ENCODE data around the gene OARD1. TPM values are rescaled to one million over a fixed set of nuclear protein-coding genes. Genes with fewer than 3 reads are reported as not detected.

Gene OARD1
- total and polyA plus RNA-seq, 2 experiments from 2014 or later: 31.2 to 46.4 TPM

- Histone ChIP-seq H3K9me2 (replicated peaks; ENCODE audit: insufficient read depth) (no peaks in the 10 kb centered on the region), H3K79me2 (peaks cover 15% of the 10 kb centered on the region), H3K4me3 (no peak overlapping the region), H2AFZ (no peak overlapping the region), H3K9me3 (ENCODE audit: low read depth) (no peaks in the 10 kb centered on the region), H3K27me3 (no peaks in the 10 kb centered on the region), H4K20me1 (ENCODE audit: insufficient read depth, poor library complexity, severe bottlenecking) (no peaks in the 10 kb centered on the region), H3K4me1 (ENCODE audit: insufficient read depth) (no peaks in the 10 kb centered on the region), H3K27ac (no peak overlapping the region), H3K4me2 (no peak overlapping the region), H3K36me3 (replicated peaks; ENCODE audit: insufficient read depth, low read depth) (peaks cover 13% of the 10 kb centered on the region)
- 93% methylated on average over 1 of the region's 1 CpG for WGBS (ENCODE audit: low lambda C conversion rate, missing lambda C conversion rate)
- TF ChIP-seq EZH2 (IDR thresholded peaks at IDR 0.05; ENCODE audit: borderline replicate concordance): no peak
- no peak for TF ChIP-seq EZH2phosphoT487 (IDR thresholded peaks at IDR 0.05; ENCODE audit: low read depth, severe bottlenecking, unreplicated experiment)
- no peak for TF ChIP-seq CTCF (IDR thresholded peaks at IDR 0.05; ENCODE audit: poor library complexity)
- DNase-seq (ENCODE audit: low spot score): no peak
These were observed 18.9 kb upstream of the OARD1 start for GRCh38 chr6:41090841-41091761.

GRCh38 chr6:41088451-41088850, 16.3 kb upstream of the OARD1 start:
- 98% methylated on average over 4 of the region's 4 CpGs for WGBS (ENCODE audit: low lambda C conversion rate, missing lambda C conversion rate)
- Histone ChIP-seq H3K79me2 (peaks cover 36% of the 10 kb centered on the region), H3K4me3 (no peak overlapping the region), H3K27me3 (no peaks in the 10 kb centered on the region), H3K27ac (no peak overlapping the region), H3K4me1 (ENCODE audit: insufficient read depth) (no peaks in the 10 kb centered on the region), H4K20me1 (ENCODE audit: insufficient read depth, poor library complexity, severe bottlenecking) (no peaks in the 10 kb centered on the region), H3K9me2 (replicated peaks; ENCODE audit: insufficient read depth) (no peaks in the 10 kb centered on the region), H2AFZ (no peak overlapping the region), H3K9me3 (ENCODE audit: low read depth) (no peaks in the 10 kb centered on the region), H3K4me2 (no peak overlapping the region), H3K36me3 (replicated peaks; ENCODE audit: insufficient read depth, low read depth) (peaks cover 13% of the 10 kb centered on the region)
- no peak for DNase-seq (ENCODE audit: low spot score)
- no peak for TF ChIP-seq EZH2 (IDR thresholded peaks at IDR 0.05; ENCODE audit: borderline replicate concordance)

GRCh38 chr6:41085182-41085581, 13.0 kb upstream of the OARD1 start:
- H4K20me1 ChIP-seq (ENCODE audit: insufficient read depth, poor library complexity, severe bottlenecking): no peaks in the 10 kb centered on the region

More at GRCh38 chr6:41085182-41085581, 13.0 kb upstream of the OARD1 start:
- H3K27ac ChIP-seq: no peak overlapping the region
- TF ChIP-seq CTCF (IDR thresholded peaks at IDR 0.05; ENCODE audit: poor library complexity): no peak
- TF ChIP-seq EZH2phosphoT487 (IDR thresholded peaks at IDR 0.05; ENCODE audit: low read depth, severe bottlenecking, unreplicated experiment): no peak
- no peak for TF ChIP-seq EZH2 (IDR thresholded peaks at IDR 0.05; ENCODE audit: borderline replicate concordance)
- H3K4me3 ChIP-seq: no peak overlapping the region
- no peaks in the 10 kb centered on the region for H3K27me3 ChIP-seq
- no peaks in the 10 kb centered on the region for H3K9me2 ChIP-seq (replicated peaks; ENCODE audit: insufficient read depth)
- no peaks in the 10 kb centered on the region for H3K4me1 ChIP-seq (ENCODE audit: insufficient read depth)
- H3K9me3 ChIP-seq (ENCODE audit: low read depth): no peaks in the 10 kb centered on the region
- H2AFZ ChIP-seq: no peak overlapping the region
- H3K79me2 ChIP-seq: peaks cover 61% of the 10 kb centered on the region
- H3K4me2 ChIP-seq: no peak overlapping the region
- H3K36me3 ChIP-seq (replicated peaks; ENCODE audit: insufficient read depth, low read depth): no peaks in the 10 kb centered on the region
- DNase-seq (ENCODE audit: low spot score): no peak
